ENCODE data around the gene RCVRN.

Gene RCVRN

DNA sequence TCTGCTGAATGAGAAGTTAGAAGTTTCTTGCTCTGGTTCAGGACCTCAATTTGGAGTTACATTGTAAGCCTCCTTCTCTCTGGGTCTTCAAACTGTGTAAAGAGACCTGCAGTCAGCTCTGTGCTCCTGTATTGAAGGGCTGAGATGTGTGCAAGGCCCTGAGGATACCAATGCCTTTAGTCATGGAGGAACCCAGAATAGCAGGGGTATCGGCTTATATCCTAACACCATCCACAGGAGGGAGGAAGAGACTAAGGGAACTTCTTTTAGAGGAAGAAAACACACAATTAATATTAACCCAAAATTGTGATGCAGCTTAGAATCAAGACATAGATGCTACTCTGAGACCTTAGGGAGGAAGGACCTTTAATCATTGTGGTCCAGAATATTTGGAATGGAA lies 42.9 kb downstream of the RCVRN start:
- H4K20me1 ChIP-seq (ENCODE audit: insufficient read depth) = no peaks in the 10 kb centered on the region
- no peak overlapping the region for H2AFZ ChIP-seq (ENCODE audit: low read depth)
- no peaks in the 10 kb centered on the region for H3K4me1 ChIP-seq (ENCODE audit: low read depth, poor library complexity, severe bottlenecking)
- H3K27me3 ChIP-seq (ENCODE audit: insufficient read depth, low read depth) = no peaks in the 10 kb centered on the region
- H3K27ac ChIP-seq = no peak overlapping the region
- H3K36me3 ChIP-seq (ENCODE audit: insufficient read depth) = no peaks in the 10 kb centered on the region
- no peak overlapping the region for H3K4me3 ChIP-seq (IDR thresholded peaks at IDR 0.05; ENCODE audit: insufficient read depth, low read depth, low read length)
- no peak overlapping the region for H3K4me2 ChIP-seq
- H3K79me2 ChIP-seq (ENCODE audit: insufficient read depth, low read depth) = no peaks in the 10 kb centered on the region
- no peak overlapping the region for H3K9ac ChIP-seq
- TF ChIP-seq, protein P1, sequence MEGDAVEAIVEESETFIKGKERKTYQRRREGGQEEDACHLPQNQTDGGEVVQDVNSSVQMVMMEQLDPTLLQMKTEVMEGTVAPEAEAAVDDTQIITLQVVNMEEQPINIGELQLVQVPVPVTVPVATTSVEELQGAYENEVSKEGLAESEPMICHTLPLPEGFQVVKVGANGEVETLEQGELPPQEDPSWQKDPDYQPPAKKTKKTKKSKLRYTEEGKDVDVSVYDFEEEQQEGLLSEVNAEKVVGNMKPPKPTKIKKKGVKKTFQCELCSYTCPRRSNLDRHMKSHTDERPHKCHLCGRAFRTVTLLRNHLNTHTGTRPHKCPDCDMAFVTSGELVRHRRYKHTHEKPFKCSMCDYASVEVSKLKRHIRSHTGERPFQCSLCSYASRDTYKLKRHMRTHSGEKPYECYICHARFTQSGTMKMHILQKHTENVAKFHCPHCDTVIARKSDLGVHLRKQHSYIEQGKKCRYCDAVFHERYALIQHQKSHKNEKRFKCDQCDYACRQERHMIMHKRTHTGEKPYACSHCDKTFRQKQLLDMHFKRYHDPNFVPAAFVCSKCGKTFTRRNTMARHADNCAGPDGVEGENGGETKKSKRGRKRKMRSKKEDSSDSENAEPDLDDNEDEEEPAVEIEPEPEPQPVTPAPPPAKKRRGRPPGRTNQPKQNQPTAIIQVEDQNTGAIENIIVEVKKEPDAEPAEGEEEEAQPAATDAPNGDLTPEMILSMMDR (conservative IDR thresholded peaks at IDR 0.05; ENCODE audit: low read depth, low read length) = no peak

DNA sequence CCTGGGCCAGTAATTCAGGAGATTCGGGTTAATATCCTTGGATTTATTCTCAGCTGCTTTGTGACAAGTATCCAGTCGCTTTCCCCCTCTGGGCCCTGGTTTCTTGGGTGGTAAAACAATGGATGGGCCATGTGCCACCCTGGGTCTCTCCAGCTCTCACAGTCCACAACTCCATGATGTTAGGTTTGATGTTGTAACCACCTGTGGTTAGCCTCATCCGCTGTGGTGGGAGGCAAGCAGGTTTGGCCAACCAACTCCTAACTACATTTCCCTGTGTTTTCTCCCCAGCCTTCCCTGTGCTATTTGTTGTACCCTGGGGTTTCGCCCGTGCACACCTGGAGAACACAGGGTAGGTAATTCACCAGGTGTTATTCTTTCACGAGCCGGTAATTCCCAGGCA lies 44.2 kb downstream of the RCVRN start:
- no peak overlapping the region for H3K9ac ChIP-seq

DNA sequence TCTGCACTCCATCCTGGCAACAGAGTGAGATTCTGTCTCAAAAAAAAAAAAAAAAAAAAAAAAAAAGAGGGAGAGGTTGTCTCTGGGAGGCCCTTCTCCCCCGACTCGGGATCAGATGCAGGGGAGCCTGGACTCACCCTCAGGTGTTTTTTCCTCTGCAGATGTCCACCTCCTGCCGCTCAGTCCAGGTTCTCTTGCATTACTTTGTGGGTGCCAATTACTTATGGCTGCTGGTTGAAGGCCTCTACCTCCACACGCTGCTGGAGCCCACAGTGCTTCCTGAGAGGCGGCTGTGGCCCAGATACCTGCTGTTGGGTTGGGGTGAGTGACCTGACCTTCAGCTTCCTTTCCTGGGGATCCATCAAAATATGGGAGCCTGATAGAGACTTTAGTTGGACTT lies 45.3 kb downstream of the RCVRN start:
- Histone ChIP-seq H3K4me3 (IDR thresholded peaks at IDR 0.05; ENCODE audit: insufficient read depth, low read depth, low read length) (no peak overlapping the region), H2AFZ (ENCODE audit: low read depth) (no peak overlapping the region), H3K36me3 (ENCODE audit: insufficient read depth) (no peaks in the 10 kb centered on the region), H3K79me2 (ENCODE audit: insufficient read depth, low read depth) (no peaks in the 10 kb centered on the region), H4K20me1 (ENCODE audit: insufficient read depth) (no peaks in the 10 kb centered on the region), H3K9ac (no peak overlapping the region), H3K4me1 (ENCODE audit: low read depth, poor library complexity, severe bottlenecking) (no peaks in the 10 kb centered on the region), H3K4me2 (no peak overlapping the region), H3K27me3 (ENCODE audit: insufficient read depth, low read depth) (no peaks in the 10 kb centered on the region), H3K27ac (no peak overlapping the region)
- TF ChIP-seq, protein P1 (conservative IDR thresholded peaks at IDR 0.05; ENCODE audit: low read depth, low read length) = no peak

More for the DNA sequence above, 44.2 kb downstream of the RCVRN start:
- Histone ChIP-seq H3K4me1 (ENCODE audit: low read depth, poor library complexity, severe bottlenecking) (no peaks in the 10 kb centered on the region), H3K27me3 (ENCODE audit: insufficient read depth, low read depth) (no peaks in the 10 kb centered on the region), H4K20me1 (ENCODE audit: insufficient read depth) (no peaks in the 10 kb centered on the region), H3K36me3 (ENCODE audit: insufficient read depth) (no peaks in the 10 kb centered on the region), H2AFZ (ENCODE audit: low read depth) (no peak overlapping the region), H3K4me3 (IDR thresholded peaks at IDR 0.05; ENCODE audit: insufficient read depth, low read depth, low read length) (no peak overlapping the region), H3K79me2 (ENCODE audit: insufficient read depth, low read depth) (no peaks in the 10 kb centered on the region), H3K4me2 (no peak overlapping the region), H3K27ac (no peak overlapping the region)
- TF ChIP-seq, protein P1 (conservative IDR thresholded peaks at IDR 0.05; ENCODE audit: low read depth, low read length) = no peak

DNA sequence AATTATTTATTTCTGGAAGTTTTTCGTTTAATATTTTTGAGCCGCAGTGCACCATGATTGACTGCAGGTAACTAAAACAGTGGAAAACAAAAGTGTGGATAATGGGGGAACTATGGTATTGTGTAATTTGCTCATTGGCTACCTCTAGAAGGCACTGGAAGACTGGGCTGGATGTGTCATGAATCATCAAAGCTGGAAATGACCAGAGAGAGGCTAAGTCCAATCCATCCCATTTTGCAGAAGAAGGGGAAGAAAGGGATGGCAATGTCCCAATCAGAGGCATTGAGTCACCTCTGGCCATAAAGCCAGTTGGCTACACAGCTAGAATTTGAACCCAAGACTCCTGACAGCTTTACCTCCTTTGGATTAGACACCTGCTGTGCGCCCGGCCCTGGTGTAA lies 50.0 kb downstream of the RCVRN start:
- Histone ChIP-seq H4K20me1 (ENCODE audit: insufficient read depth) (no peaks in the 10 kb centered on the region), H3K9ac (no peak overlapping the region), H3K4me3 (IDR thresholded peaks at IDR 0.05; ENCODE audit: insufficient read depth, low read depth, low read length) (no peak overlapping the region), H3K27ac (no peak overlapping the region), H3K27me3 (ENCODE audit: insufficient read depth, low read depth) (no peaks in the 10 kb centered on the region), H3K79me2 (ENCODE audit: insufficient read depth, low read depth) (no peaks in the 10 kb centered on the region), H3K4me1 (ENCODE audit: low read depth, poor library complexity, severe bottlenecking) (no peaks in the 10 kb centered on the region), H2AFZ (ENCODE audit: low read depth) (no peak overlapping the region), H3K36me3 (ENCODE audit: insufficient read depth) (no peaks in the 10 kb centered on the region), H3K4me2 (no peak overlapping the region)
- TF ChIP-seq, protein P1 (conservative IDR thresholded peaks at IDR 0.05; ENCODE audit: low read depth, low read length) = no peak

Data from KMS-11 (cell line).